Fibroblast of skin of back (primary cell): ENCODE measurements around the gene PPP1CA.
"Not testable (repeated sequence)": the region's sequence is repeated elsewhere in the genome, so short reads cannot be mapped to it uniquely, and the experiment has no call there.

Source experiments
- DNase-seq: peaks from one replicate; pipeline ENCODE4 v3.0.0-alpha.2; 2013

Gene PPP1CA

DNA sequence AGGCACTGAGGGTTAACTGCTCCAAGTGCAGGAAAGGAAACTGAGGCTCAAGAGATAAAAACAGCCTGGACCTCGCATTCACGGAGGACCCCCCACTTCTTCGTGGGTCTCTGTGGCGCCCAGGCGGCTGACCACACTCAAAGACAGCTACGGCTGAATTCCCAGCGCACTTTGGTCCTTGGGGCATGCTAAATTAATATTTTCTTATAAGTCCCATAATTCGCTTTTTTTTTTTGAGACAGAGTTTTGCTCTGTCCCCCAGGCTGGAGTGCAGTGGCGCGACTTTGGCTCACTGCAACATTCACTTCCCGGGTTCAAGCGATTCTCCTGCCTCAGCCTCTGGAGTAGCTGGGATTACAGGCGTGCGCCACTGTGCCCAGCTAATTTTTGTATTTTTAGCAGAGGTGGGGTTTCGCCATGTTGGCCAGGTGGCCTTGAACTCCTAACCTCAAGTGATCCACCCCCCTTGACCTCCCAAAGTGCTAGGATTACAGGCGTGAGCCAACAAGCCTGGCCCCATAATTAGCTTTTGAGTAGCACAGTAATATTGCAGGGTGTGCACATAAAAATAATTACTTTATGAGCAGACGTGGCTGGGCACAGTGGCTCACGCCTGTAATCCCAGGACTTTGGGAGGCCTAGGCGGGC is 658 bp upstream of the PPP1CA start:
- not testable (repeated sequence) for DNase-seq

DNA sequence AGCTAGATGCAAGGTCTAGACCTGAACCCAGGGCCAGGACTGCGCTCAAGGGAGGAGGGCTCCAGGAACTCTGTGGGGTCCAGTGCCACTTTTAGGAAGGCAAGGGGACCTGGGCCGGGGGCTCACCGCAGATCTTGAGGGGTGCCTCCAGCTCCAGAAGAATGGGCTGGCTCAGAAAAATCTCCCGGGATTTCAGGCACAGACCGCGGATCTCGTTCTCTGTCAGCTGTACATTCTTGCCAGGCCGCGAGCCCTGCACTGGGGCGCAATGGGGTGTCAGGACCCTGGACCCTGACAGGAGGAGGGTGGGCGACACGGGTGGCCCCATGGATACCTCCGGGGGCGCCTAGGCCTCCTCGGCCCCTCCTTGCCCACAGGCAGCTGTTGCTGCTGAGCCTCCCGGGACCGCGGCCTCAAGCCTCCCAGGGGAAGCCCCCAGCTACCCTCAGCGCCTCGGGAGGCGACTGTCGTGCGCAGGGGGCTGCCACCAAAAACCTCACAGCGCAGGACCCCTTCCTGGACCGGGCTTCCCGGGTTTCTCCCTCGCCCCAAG is 640 bp downstream of the PPP1CA start:
- no peak for DNase-seq

DNA sequence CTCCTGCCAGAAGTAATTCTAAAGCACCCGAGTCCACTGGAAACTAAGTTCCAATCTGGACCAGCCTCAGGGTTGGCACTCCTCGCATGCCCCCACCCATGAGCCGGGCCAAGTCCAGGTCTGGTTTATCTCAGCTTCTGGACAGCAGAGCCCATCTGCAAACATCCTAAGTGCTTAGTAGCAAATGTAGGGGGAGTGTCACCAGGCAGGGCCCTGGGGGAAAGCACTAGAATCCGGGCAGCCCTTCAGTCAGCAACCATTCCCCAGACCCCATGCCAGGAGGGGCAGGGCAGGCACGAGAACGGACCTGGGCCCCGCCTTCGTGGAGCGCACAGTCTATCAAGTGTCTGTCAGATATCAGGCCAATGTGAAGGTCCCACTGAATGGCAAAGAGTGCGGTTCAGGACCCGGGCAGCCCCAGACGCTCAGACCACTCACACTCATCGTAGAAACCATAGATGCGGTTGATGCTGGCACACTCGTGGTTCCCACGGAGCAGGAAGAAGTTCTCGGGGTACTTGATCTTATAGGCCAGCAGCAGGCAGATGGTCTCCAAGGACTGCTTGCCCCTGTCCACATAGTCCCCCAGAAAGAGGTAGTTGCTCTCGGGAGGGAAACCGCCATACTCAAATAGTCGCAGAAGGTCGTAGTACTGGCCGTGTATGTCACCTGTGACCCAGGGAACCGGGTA is 1.3 kb downstream of the PPP1CA start:
- DNase-seq = no peak

DNA sequence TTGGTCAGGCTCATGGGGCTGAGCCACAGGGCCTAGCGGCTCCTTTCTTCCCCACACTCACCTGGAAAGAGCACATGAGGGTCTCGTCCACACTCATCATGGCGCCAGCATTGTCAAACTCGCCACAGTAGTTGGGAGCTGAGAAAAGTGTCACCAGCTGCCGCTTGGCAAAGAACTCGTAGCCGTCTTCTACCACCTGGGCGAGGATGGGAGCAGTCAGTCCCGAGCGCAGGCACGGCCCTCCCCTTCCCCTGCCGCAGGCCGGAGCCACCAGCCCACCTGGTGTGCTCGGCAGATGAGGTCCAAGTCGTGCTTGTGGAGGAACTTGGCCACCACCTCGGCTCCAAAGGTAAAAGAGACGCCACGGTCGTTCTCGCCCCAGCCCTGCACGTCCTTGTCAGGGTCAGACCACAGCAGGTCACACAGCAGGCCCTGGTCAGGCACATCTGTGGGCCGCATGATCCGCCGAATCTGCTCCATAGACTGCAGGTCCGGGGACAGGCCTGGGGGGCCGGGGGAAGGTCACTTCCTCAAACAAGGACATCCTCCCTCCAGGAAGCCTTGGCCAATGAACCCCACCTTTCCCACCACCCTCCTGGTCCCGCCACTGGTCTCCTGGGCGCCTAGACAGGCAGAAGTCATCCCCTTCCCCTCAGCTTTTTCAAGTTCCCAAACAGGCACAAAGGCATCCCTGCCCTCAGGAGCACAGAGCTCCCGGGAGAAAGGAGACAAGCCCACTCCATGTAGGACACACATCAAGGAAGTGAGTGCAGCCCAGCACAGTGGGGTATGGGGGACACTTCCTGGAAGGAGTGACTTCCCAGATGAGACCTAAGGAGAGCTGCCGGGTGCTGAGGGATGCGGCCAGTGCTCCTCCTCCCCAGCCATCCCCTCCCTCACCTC is 2.7 kb downstream of the PPP1CA start:
- DNase-seq = no peak

DNA sequence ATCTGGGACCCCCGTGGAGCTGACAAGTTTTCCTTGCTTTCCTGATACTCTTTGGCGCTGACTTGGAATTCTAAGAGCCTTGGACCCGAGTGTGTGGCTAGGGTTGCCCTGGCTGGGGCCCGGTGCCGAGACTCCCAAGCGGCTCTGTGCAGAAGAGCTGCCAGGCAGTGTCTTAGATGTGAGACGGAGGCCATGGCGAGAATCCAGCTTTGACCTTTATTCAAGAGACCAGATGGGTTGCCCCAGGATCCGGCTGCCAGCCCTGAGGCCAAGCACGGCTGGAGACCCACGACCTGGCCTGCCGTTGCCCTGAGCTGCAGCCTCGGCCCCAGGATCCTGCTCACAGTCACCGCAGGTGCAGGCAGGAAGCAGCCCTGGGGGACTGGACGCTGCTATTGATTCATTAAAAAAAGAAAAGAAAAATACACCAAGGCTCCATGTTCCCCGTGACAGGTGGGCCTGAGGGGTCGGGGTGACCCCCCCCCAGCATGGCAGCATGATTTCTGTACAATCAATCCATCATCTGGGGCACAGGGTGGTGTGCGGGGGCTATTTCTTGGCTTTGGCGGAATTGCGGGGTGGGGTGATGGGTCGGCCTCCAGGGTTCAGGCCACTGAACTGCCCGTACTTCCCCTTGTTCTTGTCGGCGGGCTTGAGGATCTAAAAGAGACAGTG is 3.5 kb downstream of the PPP1CA start:
- no peak for DNase-seq

DNA sequence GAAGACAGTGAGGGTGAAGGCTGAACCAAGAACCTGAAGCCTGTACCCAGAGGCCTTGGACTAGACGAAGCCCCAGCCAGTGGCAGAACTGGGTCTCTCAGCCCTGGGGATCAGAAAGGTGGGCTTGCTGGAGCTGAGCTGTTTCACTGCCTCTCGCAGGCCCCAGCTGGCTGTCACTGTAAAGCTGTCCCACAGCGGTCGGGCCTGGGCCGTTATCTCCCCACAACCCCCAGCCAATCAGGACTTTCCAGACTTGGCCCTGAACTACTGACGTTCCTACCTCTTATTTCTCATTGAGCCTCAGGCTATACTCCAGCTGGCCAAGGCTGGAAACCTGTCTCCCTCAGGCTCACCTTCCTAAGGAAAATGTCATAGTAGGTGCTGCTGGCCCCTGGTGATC is 4.1 kb downstream of the PPP1CA start:
- no peak for DNase-seq

DNA sequence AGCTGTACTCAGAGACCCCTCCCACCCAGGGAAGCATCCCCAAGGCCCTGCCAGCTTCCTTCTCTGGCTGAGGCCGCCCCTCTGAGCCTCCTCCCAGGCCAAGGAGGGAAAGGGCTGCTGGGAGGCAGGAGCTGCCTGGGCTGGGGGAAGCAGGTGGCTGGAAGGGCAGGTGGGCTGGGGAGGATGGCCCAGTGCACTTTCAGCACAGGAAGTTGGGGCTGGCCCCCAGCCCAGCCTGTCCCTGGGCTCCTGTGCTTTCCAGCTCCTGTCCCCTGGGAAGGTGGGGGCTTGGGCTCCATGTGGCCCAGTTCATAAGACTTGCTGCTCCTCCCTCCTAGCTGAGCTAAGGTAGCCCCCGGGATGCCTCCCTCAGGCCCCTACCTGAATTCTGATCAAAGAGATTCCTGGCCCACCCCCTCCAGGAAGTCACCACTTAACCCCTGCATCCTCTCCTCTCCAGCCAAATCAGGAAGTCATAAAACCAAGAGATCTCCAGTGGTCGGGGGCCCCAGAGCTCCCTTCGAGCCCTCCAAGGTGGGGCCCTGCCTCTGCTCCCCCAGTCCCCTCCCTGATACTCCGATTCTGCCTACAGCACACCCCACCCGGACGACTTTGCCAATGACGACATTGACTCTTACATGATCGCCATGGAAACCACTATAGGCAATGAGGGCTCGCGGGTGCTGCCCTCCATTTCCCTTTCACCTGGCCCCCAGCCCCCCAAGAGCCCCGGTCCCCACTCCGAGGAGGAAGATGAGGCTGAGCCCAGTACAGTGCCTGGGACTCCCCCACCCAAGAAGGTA is 4.9 kb downstream of the PPP1CA start:
- no peak for DNase-seq

DNA sequence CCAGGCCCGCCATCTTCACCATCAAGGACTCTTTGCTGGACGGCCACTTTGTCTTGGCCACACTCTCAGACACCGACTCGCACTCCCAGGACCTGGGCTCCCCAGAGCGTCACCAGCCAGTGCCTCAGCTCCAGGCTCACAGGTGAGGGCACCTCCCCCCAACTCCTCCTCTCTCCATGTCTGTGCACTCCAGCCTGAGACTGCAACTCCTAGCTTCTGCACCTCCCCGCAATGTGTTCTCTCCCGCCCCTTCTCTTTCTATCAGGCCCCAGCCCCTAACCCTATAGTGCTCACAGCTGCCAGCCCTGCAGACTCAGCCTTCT is 5.4 kb downstream of the PPP1CA start:
- DNase-seq = no peak

DNA sequence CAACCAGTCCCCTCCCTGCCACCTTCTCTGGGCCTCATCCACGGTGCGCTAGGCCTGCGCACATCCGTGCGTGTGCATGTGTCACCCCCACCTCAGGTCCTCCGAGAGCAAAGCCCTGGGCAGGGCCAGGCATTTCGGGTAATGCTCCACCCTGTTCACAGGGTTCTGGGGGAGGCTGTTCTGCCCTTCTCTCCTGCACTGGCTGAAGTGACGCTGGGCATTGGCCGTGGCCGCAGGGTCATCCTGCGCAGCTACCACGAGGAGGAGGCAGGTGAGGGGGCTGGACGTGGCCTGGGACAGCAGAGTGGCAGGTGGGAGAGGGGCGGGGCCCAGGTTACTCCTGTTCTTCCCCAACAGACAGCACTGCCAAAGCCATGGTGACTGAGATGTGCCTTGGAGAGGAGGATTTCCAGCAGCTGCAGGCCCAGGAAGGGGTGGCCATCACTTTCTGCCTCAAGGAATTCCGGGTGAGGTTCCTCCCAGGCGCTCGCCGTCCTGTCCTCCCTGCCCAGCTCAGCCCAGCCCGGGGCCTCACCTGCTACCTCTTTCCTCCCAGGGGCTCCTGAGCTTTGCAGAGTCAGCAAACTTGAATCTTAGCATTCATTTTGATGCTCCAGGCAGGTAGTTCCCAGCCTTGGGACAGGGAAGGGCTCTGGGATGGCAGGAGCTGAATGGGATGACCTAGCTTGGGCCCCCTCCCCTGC is 6.0 kb downstream of the PPP1CA start:
- DNase-seq = no peak

DNA sequence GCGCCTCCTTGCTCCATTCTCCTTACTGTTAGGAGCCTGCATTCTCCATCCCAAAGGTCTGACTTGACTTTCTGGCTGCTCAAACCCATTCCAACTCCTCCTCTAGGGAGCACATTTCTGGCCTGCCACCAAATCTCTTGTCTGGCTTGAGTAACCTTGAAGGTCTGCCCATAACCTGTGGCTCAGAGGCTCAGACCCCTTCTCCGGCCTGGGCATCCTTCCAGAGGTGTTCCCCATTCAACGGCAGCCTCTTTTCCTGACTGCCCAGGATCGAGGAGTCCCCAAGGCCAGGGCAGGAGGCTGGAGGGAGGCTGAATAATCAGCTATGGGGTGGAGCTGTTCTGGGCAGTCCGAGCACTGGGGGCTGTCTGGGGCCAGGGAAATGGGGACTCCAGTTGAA is 7.7 kb downstream of the PPP1CA start:
- no peak for DNase-seq

DNA sequence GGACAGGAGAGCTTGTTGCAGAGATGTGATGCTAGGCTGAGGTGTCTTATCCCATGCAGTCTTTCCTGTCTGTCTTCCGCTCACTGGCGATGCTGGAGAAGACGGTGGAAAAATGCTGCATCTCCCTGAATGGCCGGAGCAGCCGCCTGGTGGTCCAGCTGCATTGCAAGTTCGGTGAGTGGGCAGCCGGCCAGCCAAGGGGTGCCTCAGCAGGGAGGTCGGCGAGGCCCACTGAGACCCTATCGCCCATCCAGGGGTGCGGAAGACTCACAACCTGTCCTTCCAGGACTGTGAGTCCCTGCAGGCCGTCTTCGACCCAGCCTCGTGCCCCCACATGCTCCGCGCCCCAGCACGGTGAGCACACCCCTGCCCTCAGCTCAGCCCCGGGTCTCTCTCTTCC is 8.2 kb downstream of the PPP1CA start:
- DNase-seq = no peak

DNA sequence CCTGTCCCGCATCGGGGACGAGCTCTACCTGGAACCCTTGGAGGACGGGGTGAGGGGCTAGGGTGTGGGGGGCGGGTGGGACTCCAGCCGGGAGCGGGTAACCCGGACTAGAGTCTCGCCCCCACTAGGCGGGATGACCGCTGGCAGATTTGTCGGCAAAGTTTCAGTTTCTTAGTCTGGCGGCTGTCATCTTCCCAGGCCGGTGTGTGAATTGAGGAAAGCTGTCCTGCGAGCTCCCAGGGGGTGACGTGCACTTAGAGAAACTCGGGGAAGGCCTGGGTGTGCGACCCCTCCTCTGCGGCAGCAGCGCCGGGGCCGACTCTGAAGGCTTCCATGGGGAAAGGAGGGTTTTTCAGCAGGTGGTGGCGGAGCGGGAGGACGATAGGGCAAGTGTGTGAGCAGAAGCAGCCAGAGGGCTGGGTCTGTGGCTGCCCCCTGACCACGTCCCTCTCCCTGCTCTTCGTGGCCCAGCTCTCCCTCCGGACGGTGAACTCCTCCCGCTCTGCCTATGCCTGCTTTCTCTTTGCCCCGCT is 9.4 kb downstream of the PPP1CA start:
- no peak for DNase-seq

DNA sequence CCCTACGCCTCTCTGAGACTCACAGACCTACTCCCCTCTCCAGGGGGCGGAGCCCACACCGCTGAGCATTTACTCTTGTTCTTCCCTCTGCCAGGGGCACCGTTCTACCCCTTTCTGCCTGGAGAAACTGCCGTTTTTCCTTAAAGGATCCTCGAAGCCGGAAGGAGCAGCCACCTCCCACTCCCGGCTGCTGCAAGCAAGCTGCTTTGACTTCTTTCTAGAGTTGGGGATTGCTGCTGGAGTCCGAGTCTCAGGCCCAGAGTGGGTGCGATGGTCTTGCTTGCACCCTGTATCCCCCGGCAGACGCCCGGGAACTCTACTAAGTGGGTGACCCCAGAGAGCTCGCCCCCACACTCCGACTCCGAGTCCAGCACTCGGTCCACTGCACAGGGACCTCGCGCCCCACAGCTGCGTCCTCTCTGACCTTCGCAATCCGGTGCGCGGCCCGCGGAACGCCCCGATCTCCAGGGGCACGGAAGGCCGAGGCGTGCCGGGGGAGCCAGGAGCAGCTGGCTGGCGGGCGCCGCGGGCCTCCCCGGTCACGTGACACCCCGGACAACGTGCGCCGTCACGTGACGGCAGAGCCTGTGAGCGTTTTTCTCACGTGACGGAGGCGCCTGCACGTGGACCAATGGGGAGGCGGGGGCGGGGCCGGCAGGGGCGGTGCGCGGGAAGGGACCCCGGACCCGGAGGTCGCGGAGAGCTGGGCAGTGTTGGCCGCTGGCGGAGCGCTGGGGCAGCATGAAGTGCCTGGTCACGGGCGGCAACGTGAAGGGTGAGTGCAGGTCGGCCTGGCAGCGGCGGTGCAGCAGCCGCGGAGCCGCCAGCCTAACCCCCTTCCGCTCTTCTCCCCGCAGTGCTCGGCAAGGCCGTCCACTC is 10.1 kb downstream of the PPP1CA start, which contains the start of gene RAD9A:
RAD9A (plus strand) TSS at position 683 of the 879 bp plus-strand sequence; CDS start at position 742, 59 bp downstream.
- DNase-seq = peak; percentile 95

DNA sequence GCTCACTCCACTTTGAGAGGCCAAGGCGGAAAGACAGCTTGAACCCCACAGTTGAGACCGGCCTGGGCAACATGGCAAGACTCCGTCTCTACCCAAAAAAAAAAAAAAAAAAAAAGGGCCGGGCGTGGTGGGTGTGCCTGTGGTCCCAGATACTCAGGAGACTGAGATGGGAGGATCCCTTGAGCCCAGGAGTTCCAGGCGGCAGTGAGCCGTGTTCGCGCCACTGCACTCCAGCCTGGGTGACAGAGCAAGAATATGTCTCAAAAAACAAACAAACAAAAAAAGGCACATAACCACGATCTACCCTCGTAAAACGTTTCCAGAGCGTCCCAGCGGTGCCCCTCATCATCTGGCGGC is 10.7 kb downstream of the PPP1CA start:
- no peak for DNase-seq

DNA sequence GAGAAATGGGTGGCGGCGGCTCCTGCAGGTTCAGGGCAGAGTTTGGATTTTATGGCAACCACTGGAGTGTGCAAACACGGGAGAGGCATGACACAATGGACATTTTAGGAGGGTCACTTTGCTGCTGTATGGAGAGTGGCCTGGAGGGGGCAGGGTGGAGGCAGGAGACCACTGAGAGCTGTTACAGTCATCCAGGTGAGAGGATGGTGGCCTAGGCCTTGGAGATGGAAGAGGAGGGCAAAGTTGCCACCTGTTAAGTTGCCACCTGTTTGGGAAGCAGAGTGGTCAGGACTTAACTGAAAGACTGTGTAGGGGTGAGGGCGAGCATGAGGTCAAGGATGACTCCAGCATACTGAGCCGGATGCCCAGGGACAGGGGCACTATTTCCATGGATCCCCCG is 12.2 kb downstream of the PPP1CA start:
- DNase-seq = no peak

DNA sequence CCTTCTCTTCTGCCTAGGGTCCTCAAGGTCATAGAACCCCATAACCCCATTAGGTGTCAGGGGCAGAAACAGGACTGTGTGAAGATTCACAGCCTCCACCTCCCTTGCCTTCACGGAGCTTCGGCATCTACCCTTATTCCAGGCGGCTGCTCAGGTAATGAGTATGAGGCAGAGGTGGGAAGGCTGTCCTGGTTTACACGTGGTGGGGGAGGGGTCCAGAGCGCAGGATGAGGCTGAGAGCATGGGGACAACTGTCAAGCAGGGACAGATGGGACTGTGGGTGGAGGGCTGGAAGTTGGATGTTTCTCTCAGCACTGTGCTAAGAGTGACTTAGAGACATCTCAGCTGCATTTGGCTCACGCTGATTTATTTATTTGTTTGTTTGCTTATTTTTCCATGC is 14.1 kb downstream of the PPP1CA start:
- DNase-seq = no peak

DNA sequence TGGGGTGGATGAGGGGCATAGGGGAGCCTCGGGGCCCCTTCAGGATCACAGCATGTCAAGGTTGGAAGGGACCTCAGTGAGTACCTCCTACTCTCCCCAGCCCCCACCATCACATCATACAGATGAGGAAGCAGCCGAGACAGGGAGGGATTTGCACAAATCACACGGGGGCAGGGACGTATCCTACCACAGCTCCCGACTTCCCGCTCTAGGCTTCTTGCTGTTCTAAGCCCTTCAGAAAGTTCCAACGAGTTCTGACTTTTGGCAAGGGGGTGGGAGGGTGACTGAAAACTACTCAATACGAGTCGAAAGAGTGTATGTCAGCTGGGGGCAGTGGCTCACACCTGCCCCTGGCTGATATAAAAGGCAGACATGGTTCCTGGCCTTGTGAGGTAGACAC is 14.6 kb downstream of the PPP1CA start:
- no peak for DNase-seq

DNA sequence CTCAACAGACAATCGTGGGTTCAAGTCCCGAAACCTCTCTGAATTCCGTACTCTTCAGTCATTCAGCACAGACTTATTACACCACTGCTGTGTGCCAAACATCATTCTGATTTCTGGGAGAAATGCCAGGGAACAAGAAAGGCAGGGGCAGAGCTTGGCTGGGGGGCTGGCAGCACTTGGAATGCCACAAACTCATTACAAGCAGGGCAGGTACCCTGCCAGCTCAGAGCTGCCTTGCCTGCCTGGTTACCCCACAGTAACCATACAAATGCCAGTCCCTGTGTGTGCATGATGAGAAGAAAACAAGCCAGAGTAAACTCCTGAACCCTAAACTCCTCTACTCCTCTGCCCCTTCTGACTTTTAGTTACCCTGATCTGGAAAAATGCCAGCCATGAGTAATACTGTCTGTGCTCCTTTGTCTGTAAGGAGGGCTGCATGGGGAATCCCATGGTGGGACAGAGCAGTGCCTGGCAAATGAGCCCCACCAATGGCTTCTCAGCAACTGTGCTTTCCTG is 16.7 kb downstream of the PPP1CA start:
- DNase-seq = peak; percentile 67

DNA sequence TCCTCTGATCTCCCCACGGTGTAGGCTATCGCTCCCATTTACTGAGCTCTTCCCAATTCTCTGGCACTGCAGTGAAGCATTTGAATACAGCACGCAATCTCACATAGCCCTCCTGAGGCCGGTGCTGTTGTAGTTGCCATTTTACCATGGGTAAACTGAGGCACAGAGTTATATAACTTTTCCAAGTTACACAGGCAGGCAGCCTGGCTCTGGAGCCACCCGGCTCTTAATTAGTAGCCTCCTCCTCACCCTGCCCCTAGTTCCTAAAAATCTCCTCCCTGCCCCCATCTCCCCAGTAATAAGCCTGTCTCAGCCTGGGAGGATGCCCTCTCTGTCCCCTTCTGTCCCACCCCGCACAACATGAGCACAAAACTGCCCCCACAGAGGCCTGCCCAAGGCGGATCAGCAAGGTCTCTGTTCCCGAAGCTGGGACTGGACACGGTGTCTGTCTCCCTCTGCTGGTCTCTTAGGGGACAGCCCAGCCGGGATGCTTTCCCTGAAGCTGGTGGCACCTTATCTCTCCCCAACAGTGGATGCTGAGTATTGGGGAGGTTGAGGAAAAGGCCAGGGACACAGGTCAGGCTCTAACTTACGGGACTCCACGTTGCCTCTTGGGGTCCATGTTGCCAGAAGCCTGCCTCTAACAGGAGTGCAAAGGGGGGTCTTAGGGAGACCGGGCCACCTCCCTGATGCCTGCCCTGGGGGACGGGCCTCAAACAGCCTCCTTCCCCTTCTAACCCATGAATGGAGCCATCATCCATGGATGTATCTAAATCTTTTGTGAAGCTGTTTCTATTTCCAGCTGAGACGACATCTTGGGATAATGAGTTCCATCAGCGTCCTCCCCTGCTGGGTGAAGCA is 19.2 kb downstream of the PPP1CA start:
- peak; percentile 77 for DNase-seq
